Right atrium auricular region (tissue), 2 donors: Measurements from ENCODE around the gene TRAPPC5. TPM values are rescaled to one million over a fixed set of nuclear protein-coding genes. Genes with fewer than 3 reads are reported as not detected.

ENCODE experiments used
- DNase-seq: peaks from one replicate; pipeline ENCODE4 v3.0.0-alpha.2; 2019; ENCODE audit warnings: low spot score
- H3K27ac ChIP-seq, 2 donors: fragments of 200-600 bp; sonication (generic); 1 replicate in 1 of 2; 2 replicates in 1 of 2; pipeline ENCODE4 v1.5.1; 2016 to 2019
- H3K27me3 ChIP-seq, 2 donors: fragments of 200-600 bp; sonication (generic); one replicate each; pipeline versions ENCODE4 v1.5.1 to v1.6.0; 2017 to 2019
- H3K36me3 ChIP-seq: fragments of 200-600 bp; sonication (generic); one replicate; pipeline ENCODE4 v1.5.1; 2016
- H3K4me1 ChIP-seq, 2 donors: fragments of 200-600 bp; sonication (generic); one replicate each; pipeline versions ENCODE4 v1.5.1 to v1.6.0; 2017 to 2019
- H3K4me3 ChIP-seq, 2 donors: fragments of 200-600 bp; sonication (generic); 1 replicate in 1 of 2; 2 replicates in 1 of 2; pipeline ENCODE4 v1.5.1; 2017 to 2019; ENCODE audit warnings: mild to moderate bottlenecking in 1 of 2, moderate library complexity in 1 of 2
- H3K9me3 ChIP-seq, 2 donors: fragments of 200-600 bp; sonication (generic); one replicate each; pipeline ENCODE4 v1.5.1; 2019
- CTCF ChIP-seq, 2 donors: fragments of 200-600 bp; sonication (generic); IDR thresholded peaks; one replicate each; pipeline ENCODE4 v1.5.1; 2019; ENCODE audit warnings: antibody characterized with exemption in 2 of 2
- total RNA-seq, 2 donors: library from RNA; depleted of rRNA; stranded (reverse); fragments of >200 nt; gene quantifications; one replicate each; pipeline ENCODE4 v1.1.0, GENCODE V29; 2016

TRAPPC5 gene
- total RNA-seq, 2 donors from 2014 or later = 55.0 to 58.3 TPM

- TF ChIP-seq CTCF (IDR thresholded peaks at IDR 0.05) = no peak
- Histone ChIP-seq H3K9me3 (peaks cover 0 to 8% of the 10 kb centered on the region in 2 donors), H3K27ac (no peak overlapping the region)
These were observed 39.7 kb downstream of the TRAPPC5 start for GRCh38 chr19:7720351-7720750.

GRCh38 chr19:7722231-7722651 lies 41.6 kb downstream of the TRAPPC5 start:
- Histone ChIP-seq H3K27ac (no peak overlapping the region), H3K9me3 (no peaks in the 10 kb centered on the region), H3K4me3 (no peak overlapping the region), H3K4me1 (no peaks in the 10 kb centered on the region), H3K27me3 (no peaks in the 10 kb centered on the region), H3K36me3 (no peaks in the 10 kb centered on the region)
- no peak for DNase-seq
- no peak for TF ChIP-seq CTCF (IDR thresholded peaks at IDR 0.05)

More at GRCh38 chr19:7720351-7720750, 39.7 kb downstream of the TRAPPC5 start:
- DNase-seq = no peak
- H3K27me3 ChIP-seq = no peaks in the 10 kb centered on the region
- H3K4me3 ChIP-seq = no peak overlapping the region
- H3K4me1 ChIP-seq = no peaks in the 10 kb centered on the region
- no peaks in the 10 kb centered on the region for H3K36me3 ChIP-seq

- no peaks in the 10 kb centered on the region for H3K9me3 ChIP-seq
- DNase-seq = no peak
- no peaks in the 10 kb centered on the region for H3K36me3 ChIP-seq
- peaks cover 0 to 11% of the 10 kb centered on the region in 2 donors for H3K27me3 ChIP-seq
- H3K4me3 ChIP-seq = no peak overlapping the region
- no peak for TF ChIP-seq CTCF (IDR thresholded peaks at IDR 0.05)
- H3K27ac ChIP-seq = no peak overlapping the region
- peaks cover 0 to 6% of the 10 kb centered on the region in 2 donors for H3K4me1 ChIP-seq
These were observed 45.2 kb downstream of the TRAPPC5 start for GRCh38 chr19:7725791-7726190.

GRCh38 chr19:7729211-7729610 lies 48.6 kb downstream of the TRAPPC5 start:
- no peaks in the 10 kb centered on the region for H3K9me3 ChIP-seq
- peaks cover 0 to 24% of the 10 kb centered on the region in 2 donors for H3K27me3 ChIP-seq
- TF ChIP-seq CTCF (IDR thresholded peaks at IDR 0.05) = no peak
- H3K36me3 ChIP-seq = no peaks in the 10 kb centered on the region
- no peak overlapping the region for H3K27ac ChIP-seq
- no peak for DNase-seq
- no peak overlapping the region for H3K4me3 ChIP-seq
- H3K4me1 ChIP-seq = peaks cover 0 to 6% of the 10 kb centered on the region in 2 donors

GRCh38 chr19:7729831-7730285 lies 49.2 kb downstream of the TRAPPC5 start:
- H3K27ac ChIP-seq = no peak overlapping the region
- TF ChIP-seq CTCF (IDR thresholded peaks at IDR 0.05) = no peak
- peaks cover 0 to 24% of the 10 kb centered on the region in 2 donors for H3K27me3 ChIP-seq
- no peaks in the 10 kb centered on the region for H3K36me3 ChIP-seq
- H3K9me3 ChIP-seq = no peaks in the 10 kb centered on the region
- DNase-seq = no peak
- H3K4me3 ChIP-seq = no peak overlapping the region
- H3K4me1 ChIP-seq = peaks cover 0 to 6% of the 10 kb centered on the region in 2 donors
